ENCODE data around the gene GABRA4. TPM values are rescaled to one million over a fixed set of nuclear protein-coding genes. Genes with fewer than 3 reads are reported as not detected.
A peak's percentile ranks its signal among the peaks of the same experiment; 100 is the strongest.

Gene GABRA4
- total RNA-seq, 4 donors from 2014 or later, result 0.16 TPM; not detected in 3

- in situ Hi-C loops (cut with MboI; ENCODE audit: low pct_ligation_motif_present in 1 of 4, low pct_unique_long_range_greater_than_20kb in 1 of 4, low sequenced_read_pairs in 3 of 4), result no loop called here
- peaks cover 0 to 12% (median 5%) of the 10 kb centered on the region in 4 donors for H3K4me1 ChIP-seq
- 49 to 59% methylated on average over 2 of the region's 2 CpGs for WGBS, 2 donors (ENCODE audit: low coverage in 1 of 2)
- TF ChIP-seq POLR2A (IDR thresholded peaks at IDR 0.05), result no peak
- no peaks in the 10 kb centered on the region for H3K36me3 ChIP-seq
- no peak overlapping the region for H3K27ac ChIP-seq
- no peaks in the 10 kb centered on the region for H3K27me3 ChIP-seq
- intact Hi-C loops (cut with DNase I; ENCODE audit: low total_unique reads), result no loop called here
- no peaks in the 10 kb centered on the region for H3K9me3 ChIP-seq
- peak; percentile 32 for DNase-seq
- H3K4me3 ChIP-seq, result no peak overlapping the region
Measured at GRCh38 chr4:46934726-46935125, 58.7 kb downstream of the GABRA4 start.

GRCh38 chr4:46933686-46934085 lies 59.7 kb downstream of the GABRA4 start:
- in situ Hi-C loops (cut with MboI; ENCODE audit: low pct_ligation_motif_present in 1 of 4, low pct_unique_long_range_greater_than_20kb in 1 of 4, low sequenced_read_pairs in 3 of 4), result no loop called here
- Histone ChIP-seq H3K36me3 (no peaks in the 10 kb centered on the region), H3K4me3 (no peak overlapping the region), H3K9me3 (no peaks in the 10 kb centered on the region), H3K27ac (no peak overlapping the region), H3K27me3 (no peaks in the 10 kb centered on the region), H3K4me1 (peaks cover 0 to 12% (median 5%) of the 10 kb centered on the region in 4 donors)
- DNase-seq, result no peak
- 82 to 88% methylated on average over 3 of the region's 3 CpGs for WGBS, 2 donors (ENCODE audit: low coverage in 1 of 2)
- intact Hi-C loops (cut with DNase I; ENCODE audit: low total_unique reads), result no loop called here
- TF ChIP-seq, protein P1, sequence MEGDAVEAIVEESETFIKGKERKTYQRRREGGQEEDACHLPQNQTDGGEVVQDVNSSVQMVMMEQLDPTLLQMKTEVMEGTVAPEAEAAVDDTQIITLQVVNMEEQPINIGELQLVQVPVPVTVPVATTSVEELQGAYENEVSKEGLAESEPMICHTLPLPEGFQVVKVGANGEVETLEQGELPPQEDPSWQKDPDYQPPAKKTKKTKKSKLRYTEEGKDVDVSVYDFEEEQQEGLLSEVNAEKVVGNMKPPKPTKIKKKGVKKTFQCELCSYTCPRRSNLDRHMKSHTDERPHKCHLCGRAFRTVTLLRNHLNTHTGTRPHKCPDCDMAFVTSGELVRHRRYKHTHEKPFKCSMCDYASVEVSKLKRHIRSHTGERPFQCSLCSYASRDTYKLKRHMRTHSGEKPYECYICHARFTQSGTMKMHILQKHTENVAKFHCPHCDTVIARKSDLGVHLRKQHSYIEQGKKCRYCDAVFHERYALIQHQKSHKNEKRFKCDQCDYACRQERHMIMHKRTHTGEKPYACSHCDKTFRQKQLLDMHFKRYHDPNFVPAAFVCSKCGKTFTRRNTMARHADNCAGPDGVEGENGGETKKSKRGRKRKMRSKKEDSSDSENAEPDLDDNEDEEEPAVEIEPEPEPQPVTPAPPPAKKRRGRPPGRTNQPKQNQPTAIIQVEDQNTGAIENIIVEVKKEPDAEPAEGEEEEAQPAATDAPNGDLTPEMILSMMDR (IDR thresholded peaks at IDR 0.05), result no peak
- TF ChIP-seq POLR2AphosphoS5 (IDR thresholded peaks at IDR 0.05), result no peak
- no peak for TF ChIP-seq POLR2A (IDR thresholded peaks at IDR 0.05)
- no peak for TF ChIP-seq EP300 (IDR thresholded peaks at IDR 0.05; ENCODE audit: low read depth)

- no peaks in the 10 kb centered on the region for H3K27me3 ChIP-seq
- intact Hi-C loops (cut with DNase I; ENCODE audit: low total_unique reads) (no loop called here), in situ Hi-C loops (cut with MboI; ENCODE audit: low pct_ligation_motif_present in 1 of 4, low pct_unique_long_range_greater_than_20kb in 1 of 4, low sequenced_read_pairs in 3 of 4) (no loop called here)
- 22% methylated on average over 3 of the region's 3 CpGs; no CpG with 5 or more reads in 1 of the 2 donors for WGBS, 2 donors (ENCODE audit: low coverage in 1 of 2)
- peak; percentile 10 for DNase-seq
- TF ChIP-seq, protein P1 (IDR thresholded peaks at IDR 0.05), result peak in 3 of 5 experiments; percentile 20 to 36 (median 25)
- TF ChIP-seq POLR2AphosphoS5 (IDR thresholded peaks at IDR 0.05), result no peak
- no peak for TF ChIP-seq EP300 (IDR thresholded peaks at IDR 0.05; ENCODE audit: low read depth)
- H3K4me1 ChIP-seq, result peaks cover 0 to 12% (median 5%) of the 10 kb centered on the region in 4 donors
- no peak overlapping the region for H3K4me3 ChIP-seq
- H3K36me3 ChIP-seq, result no peaks in the 10 kb centered on the region
- H3K9me3 ChIP-seq, result no peaks in the 10 kb centered on the region
- no peak overlapping the region for H3K27ac ChIP-seq
Measured at GRCh38 chr4:46931981-46932380, 61.4 kb downstream of the GABRA4 start.

DNA sequence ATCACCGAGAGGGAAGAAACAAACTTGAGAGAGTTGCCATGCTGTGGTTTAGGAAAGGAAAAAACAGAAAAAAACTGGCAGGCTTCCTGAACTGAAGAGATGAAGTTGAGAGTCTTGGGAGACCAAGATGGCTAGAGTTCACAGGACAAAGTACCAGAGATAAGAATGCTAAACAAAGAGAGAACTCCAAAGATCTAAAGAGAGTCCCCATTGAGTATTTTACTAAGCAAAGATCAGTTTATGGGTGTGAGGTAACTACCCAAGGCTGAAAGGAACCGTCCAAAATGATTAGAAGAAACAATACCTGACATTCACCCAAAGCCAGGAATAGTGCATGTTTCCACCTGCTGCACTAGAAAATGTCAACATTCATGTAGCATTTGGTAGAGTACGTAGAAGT lies 62.5 kb downstream of the GABRA4 start:
- TF ChIP-seq, protein P1 (IDR thresholded peaks at IDR 0.05), result no peak
- TF ChIP-seq POLR2AphosphoS5 (IDR thresholded peaks at IDR 0.05) (no peak), EP300 (IDR thresholded peaks at IDR 0.05; ENCODE audit: low read depth) (no peak), POLR2A (IDR thresholded peaks at IDR 0.05) (no peak)
- in situ Hi-C loops (cut with MboI; ENCODE audit: low pct_ligation_motif_present in 1 of 4, low pct_unique_long_range_greater_than_20kb in 1 of 4, low sequenced_read_pairs in 3 of 4), result no loop called here
- no peak for DNase-seq
- intact Hi-C loops (cut with DNase I; ENCODE audit: low total_unique reads), result no loop called here
- H3K27ac ChIP-seq, result no peak overlapping the region
- no peaks in the 10 kb centered on the region for H3K36me3 ChIP-seq
- H3K4me3 ChIP-seq, result no peak overlapping the region
- 40 to 44% methylated on average over 3 of the region's 3 CpGs for WGBS, 2 donors (ENCODE audit: low coverage in 1 of 2)
- peaks cover 0 to 12% (median 5%) of the 10 kb centered on the region in 4 donors for H3K4me1 ChIP-seq
- no peaks in the 10 kb centered on the region for H3K9me3 ChIP-seq
- H3K27me3 ChIP-seq, result no peaks in the 10 kb centered on the region

- Histone ChIP-seq H3K27me3 (no peaks in the 10 kb centered on the region), H3K36me3 (no peaks in the 10 kb centered on the region), H3K4me1 (peaks cover 0 to 8% (median 1%) of the 10 kb centered on the region in 4 donors), H3K4me3 (no peak overlapping the region), H3K27ac (no peak overlapping the region), H3K9me3 (no peaks in the 10 kb centered on the region)
- DNase-seq, result no peak
- in situ Hi-C loops (cut with MboI; ENCODE audit: low pct_ligation_motif_present in 1 of 4, low pct_unique_long_range_greater_than_20kb in 1 of 4, low sequenced_read_pairs in 3 of 4), result no loop called here
- TF ChIP-seq EP300 (IDR thresholded peaks at IDR 0.05; ENCODE audit: low read depth) (no peak), POLR2A (IDR thresholded peaks at IDR 0.05) (no peak), POLR2AphosphoS5 (IDR thresholded peaks at IDR 0.05) (no peak)
- TF ChIP-seq, protein P1 (IDR thresholded peaks at IDR 0.05), result no peak
- intact Hi-C loops (cut with DNase I; ENCODE audit: low total_unique reads), result no loop called here
Measured at GRCh38 chr4:46927201-46927600, 66.2 kb downstream of the GABRA4 start.

Measured in transverse colon (tissue), 4 donors.